ENCODE measurements around the gene MYPOP. TPM values are rescaled to one million over a fixed set of nuclear protein-coding genes. Genes with fewer than 3 reads are reported as not detected.
A peak's percentile ranks its signal among the peaks of the same experiment; 100 is the strongest.

The MYPOP gene
- total and polyA plus RNA-seq, 2 of the 13 experiments (the other 11 are each of a cell fraction or from before 2014, with no cell fraction given), result 2.3 to 2.7 TPM

DNA sequence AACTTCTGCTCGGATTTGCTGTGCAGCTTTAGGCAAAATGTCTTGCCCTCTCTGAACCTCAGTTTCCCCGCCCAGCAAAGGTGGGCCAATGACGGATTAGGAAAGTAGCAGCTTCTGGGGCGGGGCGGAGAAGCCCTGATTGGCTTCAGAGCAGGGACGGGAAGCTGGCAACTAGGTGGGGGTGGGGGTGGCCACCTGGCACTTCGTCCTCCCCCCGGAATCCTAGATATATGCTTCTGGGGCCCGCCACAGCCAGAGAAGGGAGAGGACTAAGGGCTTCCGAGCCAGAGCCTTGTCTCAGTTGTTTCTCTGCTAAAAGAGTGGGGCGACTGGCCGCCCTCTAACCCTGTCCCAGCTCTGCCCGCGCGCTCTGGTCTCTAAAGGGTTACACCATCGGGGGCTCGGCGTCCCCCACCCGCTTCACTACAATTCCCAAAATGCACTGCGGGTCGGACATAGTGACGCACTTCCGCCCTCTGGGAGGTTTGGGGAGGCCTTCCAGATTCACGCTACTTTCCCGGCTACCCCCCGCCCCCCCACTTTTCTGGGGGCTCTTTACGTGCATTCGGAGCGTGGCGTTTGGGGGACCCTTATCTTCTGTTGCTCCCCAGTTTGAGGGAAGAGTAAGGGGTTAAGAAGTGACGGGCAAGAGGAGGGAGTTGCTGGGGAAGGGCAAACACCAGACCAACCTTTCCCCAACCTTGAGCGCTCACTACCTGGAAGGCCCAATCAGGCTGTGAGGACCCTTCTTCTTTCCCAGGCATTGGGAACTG, 15.8 kb downstream of the MYPOP start (continued):
- TF ChIP-seq BCL6 (CRISPR knock-in tag; IDR thresholded peaks at IDR 0.05) (no peak), HOXA7 (CRISPR knock-in tag; IDR thresholded peaks at IDR 0.05) (no peak), MIER3 (CRISPR knock-in tag; IDR thresholded peaks at IDR 0.05; ENCODE audit: borderline replicate concordance) (peak; percentile 82; the same call in 1 of the 2 replicates), ELF3 (CRISPR knock-in tag; IDR thresholded peaks at IDR 0.05) (peak; percentile 55; the same call in 1 of the 2 replicates), ZMYM4 (CRISPR knock-in tag; IDR thresholded peaks at IDR 0.05) (peak; percentile 54; the same call in 1 of the 2 replicates), ZNF205 (CRISPR knock-in tag; IDR thresholded peaks at IDR 0.05) (peak; percentile 100), SIX4 (CRISPR knock-in tag; IDR thresholded peaks at IDR 0.05) (0 out of 2 replicates have a peak, but pooled peaks have one; percentile 19), ZMAT3 (CRISPR knock-in tag; conservative IDR thresholded peaks at IDR 0.05) (no peak), NFKBIZ (CRISPR knock-in tag; IDR thresholded peaks at IDR 0.05) (no peak)
- TF ChIP-seq, protein P1, sequence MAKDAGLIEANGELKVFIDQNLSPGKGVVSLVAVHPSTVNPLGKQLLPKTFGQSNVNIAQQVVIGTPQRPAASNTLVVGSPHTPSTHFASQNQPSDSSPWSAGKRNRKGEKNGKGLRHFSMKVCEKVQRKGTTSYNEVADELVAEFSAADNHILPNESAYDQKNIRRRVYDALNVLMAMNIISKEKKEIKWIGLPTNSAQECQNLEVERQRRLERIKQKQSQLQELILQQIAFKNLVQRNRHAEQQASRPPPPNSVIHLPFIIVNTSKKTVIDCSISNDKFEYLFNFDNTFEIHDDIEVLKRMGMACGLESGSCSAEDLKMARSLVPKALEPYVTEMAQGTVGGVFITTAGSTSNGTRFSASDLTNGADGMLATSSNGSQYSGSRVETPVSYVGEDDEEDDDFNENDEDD (CRISPR knock-in tag; IDR thresholded peaks at IDR 0.05; ENCODE audit: borderline replicate concordance), result no peak
- TF ChIP-seq, protein P2, sequence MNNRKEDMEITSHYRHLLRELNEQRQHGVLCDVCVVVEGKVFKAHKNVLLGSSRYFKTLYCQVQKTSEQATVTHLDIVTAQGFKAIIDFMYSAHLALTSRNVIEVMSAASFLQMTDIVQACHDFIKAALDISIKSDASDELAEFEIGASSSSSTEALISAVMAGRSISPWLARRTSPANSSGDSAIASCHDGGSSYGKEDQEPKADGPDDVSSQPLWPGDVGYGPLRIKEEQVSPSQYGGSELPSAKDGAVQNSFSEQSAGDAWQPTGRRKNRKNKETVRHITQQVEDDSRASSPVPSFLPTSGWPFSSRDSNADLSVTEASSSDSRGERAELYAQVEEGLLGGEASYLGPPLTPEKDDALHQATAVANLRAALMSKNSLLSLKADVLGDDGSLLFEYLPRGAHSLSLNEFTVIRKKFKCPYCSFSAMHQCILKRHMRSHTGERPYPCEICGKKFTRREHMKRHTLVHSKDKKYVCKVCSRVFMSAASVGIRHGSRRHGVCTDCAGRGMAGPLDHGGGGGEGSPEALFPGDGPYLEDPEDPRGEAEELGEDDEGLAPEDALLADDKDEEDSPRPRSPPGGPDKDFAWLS (CRISPR knock-in tag; IDR thresholded peaks at IDR 0.05; ENCODE audit: borderline replicate concordance), result no peak
- TF ChIP-seq, protein P3, sequence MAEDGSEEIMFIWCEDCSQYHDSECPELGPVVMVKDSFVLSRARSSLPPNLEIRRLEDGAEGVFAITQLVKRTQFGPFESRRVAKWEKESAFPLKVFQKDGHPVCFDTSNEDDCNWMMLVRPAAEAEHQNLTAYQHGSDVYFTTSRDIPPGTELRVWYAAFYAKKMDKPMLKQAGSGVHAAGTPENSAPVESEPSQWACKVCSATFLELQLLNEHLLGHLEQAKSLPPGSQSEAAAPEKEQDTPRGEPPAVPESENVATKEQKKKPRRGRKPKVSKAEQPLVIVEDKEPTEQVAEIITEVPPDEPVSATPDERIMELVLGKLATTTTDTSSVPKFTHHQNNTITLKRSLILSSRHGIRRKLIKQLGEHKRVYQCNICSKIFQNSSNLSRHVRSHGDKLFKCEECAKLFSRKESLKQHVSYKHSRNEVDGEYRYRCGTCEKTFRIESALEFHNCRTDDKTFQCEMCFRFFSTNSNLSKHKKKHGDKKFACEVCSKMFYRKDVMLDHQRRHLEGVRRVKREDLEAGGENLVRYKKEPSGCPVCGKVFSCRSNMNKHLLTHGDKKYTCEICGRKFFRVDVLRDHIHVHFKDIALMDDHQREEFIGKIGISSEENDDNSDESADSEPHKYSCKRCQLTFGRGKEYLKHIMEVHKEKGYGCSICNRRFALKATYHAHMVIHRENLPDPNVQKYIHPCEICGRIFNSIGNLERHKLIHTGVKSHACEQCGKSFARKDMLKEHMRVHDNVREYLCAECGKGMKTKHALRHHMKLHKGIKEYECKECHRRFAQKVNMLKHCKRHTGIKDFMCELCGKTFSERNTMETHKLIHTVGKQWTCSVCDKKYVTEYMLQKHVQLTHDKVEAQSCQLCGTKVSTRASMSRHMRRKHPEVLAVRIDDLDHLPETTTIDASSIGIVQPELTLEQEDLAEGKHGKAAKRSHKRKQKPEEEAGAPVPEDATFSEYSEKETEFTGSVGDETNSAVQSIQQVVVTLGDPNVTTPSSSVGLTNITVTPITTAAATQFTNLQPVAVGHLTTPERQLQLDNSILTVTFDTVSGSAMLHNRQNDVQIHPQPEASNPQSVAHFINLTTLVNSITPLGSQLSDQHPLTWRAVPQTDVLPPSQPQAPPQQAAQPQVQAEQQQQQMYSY (CRISPR knock-in tag; IDR thresholded peaks at IDR 0.05), result no peak; the same call in 1 of the 2 replicates
- TF ChIP-seq, protein P4, sequence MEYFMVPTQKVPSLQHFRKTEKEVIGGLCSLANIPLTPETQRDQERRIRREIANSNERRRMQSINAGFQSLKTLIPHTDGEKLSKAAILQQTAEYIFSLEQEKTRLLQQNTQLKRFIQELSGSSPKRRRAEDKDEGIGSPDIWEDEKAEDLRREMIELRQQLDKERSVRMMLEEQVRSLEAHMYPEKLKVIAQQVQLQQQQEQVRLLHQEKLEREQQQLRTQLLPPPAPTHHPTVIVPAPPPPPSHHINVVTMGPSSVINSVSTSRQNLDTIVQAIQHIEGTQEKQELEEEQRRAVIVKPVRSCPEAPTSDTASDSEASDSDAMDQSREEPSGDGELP (IDR thresholded peaks at IDR 0.05; ENCODE audit: borderline replicate concordance, low read depth), result no peak
- TF ChIP-seq, protein P5, sequence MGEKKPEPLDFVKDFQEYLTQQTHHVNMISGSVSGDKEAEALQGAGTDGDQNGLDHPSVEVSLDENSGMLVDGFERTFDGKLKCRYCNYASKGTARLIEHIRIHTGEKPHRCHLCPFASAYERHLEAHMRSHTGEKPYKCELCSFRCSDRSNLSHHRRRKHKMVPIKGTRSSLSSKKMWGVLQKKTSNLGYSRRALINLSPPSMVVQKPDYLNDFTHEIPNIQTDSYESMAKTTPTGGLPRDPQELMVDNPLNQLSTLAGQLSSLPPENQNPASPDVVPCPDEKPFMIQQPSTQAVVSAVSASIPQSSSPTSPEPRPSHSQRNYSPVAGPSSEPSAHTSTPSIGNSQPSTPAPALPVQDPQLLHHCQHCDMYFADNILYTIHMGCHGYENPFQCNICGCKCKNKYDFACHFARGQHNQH (CRISPR knock-in tag; IDR thresholded peaks at IDR 0.05), result peak; percentile 39
- TF ChIP-seq, protein P6, sequence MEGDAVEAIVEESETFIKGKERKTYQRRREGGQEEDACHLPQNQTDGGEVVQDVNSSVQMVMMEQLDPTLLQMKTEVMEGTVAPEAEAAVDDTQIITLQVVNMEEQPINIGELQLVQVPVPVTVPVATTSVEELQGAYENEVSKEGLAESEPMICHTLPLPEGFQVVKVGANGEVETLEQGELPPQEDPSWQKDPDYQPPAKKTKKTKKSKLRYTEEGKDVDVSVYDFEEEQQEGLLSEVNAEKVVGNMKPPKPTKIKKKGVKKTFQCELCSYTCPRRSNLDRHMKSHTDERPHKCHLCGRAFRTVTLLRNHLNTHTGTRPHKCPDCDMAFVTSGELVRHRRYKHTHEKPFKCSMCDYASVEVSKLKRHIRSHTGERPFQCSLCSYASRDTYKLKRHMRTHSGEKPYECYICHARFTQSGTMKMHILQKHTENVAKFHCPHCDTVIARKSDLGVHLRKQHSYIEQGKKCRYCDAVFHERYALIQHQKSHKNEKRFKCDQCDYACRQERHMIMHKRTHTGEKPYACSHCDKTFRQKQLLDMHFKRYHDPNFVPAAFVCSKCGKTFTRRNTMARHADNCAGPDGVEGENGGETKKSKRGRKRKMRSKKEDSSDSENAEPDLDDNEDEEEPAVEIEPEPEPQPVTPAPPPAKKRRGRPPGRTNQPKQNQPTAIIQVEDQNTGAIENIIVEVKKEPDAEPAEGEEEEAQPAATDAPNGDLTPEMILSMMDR (CRISPR knock-in tag; IDR thresholded peaks at IDR 0.05), result no peak
